Kidney (tissue), 14 donors: Measurements from ENCODE around the gene KRT79. TPM values are rescaled to one million over a fixed set of nuclear protein-coding genes. Genes with fewer than 3 reads are reported as not detected.

Experiments used
- DNase-seq, 5 donors: peaks; one replicate each; pipeline ENCODE4 v3.0.0-alpha.2; 2013 to 2020
- FAIRE-seq: peaks from 2 replicates; lab custom pipeline; 2012; peaks lifted over from hg19 to GRCh38; lab: Jason Lieb, UNC
- H3K27ac ChIP-seq, 2 donors: one replicate each; pipeline ENCODE4 v1.7.0; 2013; ENCODE audit warnings: low read depth in 2 of 2, low read length in 2 of 2, inconsistent platforms in 1 of 2
- H3K27me3 ChIP-seq: one replicate; pipeline ENCODE4 v1.7.1; 2013; ENCODE audit warnings: low read length, inconsistent platforms; ENCODE audit not compliant: control insufficient read depth, insufficient read depth
- H3K36me3 ChIP-seq, 3 donors: one replicate each; pipeline versions ENCODE4 v1.7.0 to v1.7.1; 2013; ENCODE audit warnings: low read length in 3 of 3, control low read depth in 1 of 3, inconsistent platforms in 1 of 3; ENCODE audit not compliant: insufficient read depth in 3 of 3, control insufficient read depth in 2 of 3
- H3K4me1 ChIP-seq, 3 donors: one replicate each; pipeline versions ENCODE4 v1.7.0 to v1.7.1; 2013; ENCODE audit warnings: low read length in 3 of 3, inconsistent platforms in 1 of 3, low read depth in 1 of 3; ENCODE audit not compliant: control insufficient read depth in 2 of 3, insufficient read depth in 2 of 3
- H3K4me3 ChIP-seq, 3 donors: one replicate each; pipeline versions ENCODE4 v1.7.0 to v1.8.1; 2013; ENCODE audit warnings: low read length in 3 of 3, control low read depth in 1 of 3, inconsistent platforms in 1 of 3
- H3K9ac ChIP-seq, 3 donors: one replicate each; pipeline versions ENCODE4 v1.7.0 to v1.7.1; 2013; ENCODE audit warnings: low read length in 3 of 3, control low read depth in 1 of 3, inconsistent platforms in 1 of 3
- H3K9me3 ChIP-seq, 3 donors: one replicate each; pipeline versions ENCODE4 v1.7.0 to v1.7.1; 2013; ENCODE audit warnings: low read length in 3 of 3, control low read depth in 1 of 3, inconsistent platforms in 1 of 3; ENCODE audit not compliant: control insufficient read depth in 2 of 3, insufficient read depth in 1 of 3
- intact Hi-C: fragments of 100-400 bp; cut with DNase I; formaldehyde crosslinking; loops from one replicate; pipeline ENCODE4 v1.11.1; 2022
- polyA plus RNA-seq: library from polyadenylated mRNA; stranded (reverse); fragments of 350-450 nt; fragmentation: Illumina TruSeq; extraction: RNeasy Lipid Tissue Mini Kit (QIAGEN cat#74804); gene quantifications from one replicate; pipeline ENCODE4 v1.2.3, GENCODE V29; 2014; ENCODE audit warnings: low read depth, low replicate concordance; ENCODE audit not compliant: insufficient read depth
- total RNA-seq: library from RNA; stranded (reverse); fragmentation: NEBNext Ultra II Directional; extraction: Animal tissue kit (Norgen Biotek cat#: 25700); gene quantifications from one replicate; pipeline ENCODE4 v1.2.1, GENCODE V29; 2021
- TF ChIP-seq, protein P1 (sequence below): IDR thresholded peaks from 3 replicates; pipeline ENCODE4 v1.5.1; 2012; ENCODE audit warnings: mild to moderate bottlenecking, moderate library complexity, borderline replicate concordance; ENCODE audit not compliant: insufficient read depth; ENCODE audit errors: extremely low read depth
- donor health status: control.
- donor health status: control.
- donor health status: control.
- donor health status: control.
- donor health status: control.
- donor health status: DM: yes; HTN: yes; CAD: no.
- donor health status: Normal renal cell carcinoma (clear cell type).

Gene KRT79
- total and polyA plus RNA-seq, 2 donors from 2014 or later: not detected

DNA sequence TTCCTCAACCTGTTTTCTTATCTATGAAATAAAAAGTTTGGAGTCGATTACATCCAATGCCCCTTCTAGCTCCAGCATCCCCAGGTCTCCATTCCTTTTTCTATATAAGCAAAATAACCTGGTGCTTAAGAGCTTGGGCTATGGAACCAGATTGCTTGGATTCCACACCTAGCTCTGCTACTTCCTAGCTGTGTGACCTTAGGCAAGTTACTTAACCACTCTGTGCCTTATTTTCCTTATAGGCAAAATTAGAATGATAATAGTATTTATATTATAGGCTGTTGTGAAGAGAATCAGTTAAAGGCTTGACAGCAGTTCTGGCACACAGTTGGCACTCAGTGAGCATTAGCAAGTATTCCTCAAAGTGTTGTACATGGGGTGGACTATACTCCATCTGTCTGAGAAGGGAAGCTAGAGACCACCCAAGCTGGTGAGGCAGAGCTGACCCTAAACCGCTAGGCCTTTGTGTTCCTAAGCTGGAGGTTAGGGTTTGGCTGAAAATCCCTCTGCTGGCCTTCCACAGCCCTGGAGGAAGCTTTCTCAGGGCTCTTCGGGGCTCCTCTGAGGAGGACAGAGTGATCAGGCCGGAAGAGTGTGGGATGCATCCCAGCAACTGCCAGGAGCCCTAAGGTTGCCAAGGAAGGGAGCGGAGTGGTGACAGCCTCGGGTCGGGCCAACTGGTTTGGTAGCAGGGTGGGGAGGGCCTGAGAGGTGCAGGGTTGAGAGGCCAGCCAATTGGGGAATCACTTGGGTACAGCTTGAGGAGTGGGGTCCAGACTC is 14.2 kb downstream of the KRT79 start:
- Histone ChIP-seq H3K27me3 (no peaks in the 10 kb centered on the region), H3K4me1 (no peaks in the 10 kb centered on the region), H3K9ac (no peak overlapping the region), H3K27ac (no peak overlapping the region), H3K36me3 (no peaks in the 10 kb centered on the region), H3K9me3 (no peaks in the 10 kb centered on the region), H3K4me3 (no peak overlapping the region)
- FAIRE-seq: no peak
- intact Hi-C loops: no loop called here
- TF ChIP-seq, protein P1, sequence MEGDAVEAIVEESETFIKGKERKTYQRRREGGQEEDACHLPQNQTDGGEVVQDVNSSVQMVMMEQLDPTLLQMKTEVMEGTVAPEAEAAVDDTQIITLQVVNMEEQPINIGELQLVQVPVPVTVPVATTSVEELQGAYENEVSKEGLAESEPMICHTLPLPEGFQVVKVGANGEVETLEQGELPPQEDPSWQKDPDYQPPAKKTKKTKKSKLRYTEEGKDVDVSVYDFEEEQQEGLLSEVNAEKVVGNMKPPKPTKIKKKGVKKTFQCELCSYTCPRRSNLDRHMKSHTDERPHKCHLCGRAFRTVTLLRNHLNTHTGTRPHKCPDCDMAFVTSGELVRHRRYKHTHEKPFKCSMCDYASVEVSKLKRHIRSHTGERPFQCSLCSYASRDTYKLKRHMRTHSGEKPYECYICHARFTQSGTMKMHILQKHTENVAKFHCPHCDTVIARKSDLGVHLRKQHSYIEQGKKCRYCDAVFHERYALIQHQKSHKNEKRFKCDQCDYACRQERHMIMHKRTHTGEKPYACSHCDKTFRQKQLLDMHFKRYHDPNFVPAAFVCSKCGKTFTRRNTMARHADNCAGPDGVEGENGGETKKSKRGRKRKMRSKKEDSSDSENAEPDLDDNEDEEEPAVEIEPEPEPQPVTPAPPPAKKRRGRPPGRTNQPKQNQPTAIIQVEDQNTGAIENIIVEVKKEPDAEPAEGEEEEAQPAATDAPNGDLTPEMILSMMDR: no peak
- no peak for DNase-seq

DNA sequence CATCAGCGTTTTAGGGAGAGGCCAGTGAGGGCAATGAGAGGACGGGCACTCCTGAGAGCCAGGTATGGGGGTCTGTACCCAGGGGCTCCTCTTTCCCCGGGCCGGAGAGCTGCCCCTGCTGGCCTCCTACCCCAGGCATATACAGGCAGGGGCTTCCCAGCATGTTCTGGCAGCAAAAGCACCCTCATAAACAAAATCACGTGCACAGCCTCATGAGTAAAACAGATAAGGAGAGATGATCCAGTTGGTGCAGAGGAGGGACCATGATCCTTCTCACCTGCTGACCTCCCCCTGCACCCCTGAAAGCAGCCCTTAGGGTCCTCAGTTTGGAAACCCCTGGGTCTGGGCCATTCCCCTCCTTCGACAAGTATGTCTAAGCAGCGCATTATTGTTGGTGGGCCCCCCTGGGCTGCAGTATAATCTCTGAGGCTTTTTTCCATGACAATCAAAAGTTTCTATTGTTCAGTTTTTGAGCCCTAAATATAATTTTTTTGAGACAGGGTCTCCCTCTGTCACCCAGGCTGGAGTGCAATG is 15.2 kb downstream of the KRT79 start:
- no peak for DNase-seq
- Histone ChIP-seq H3K27me3 (no peaks in the 10 kb centered on the region), H3K9ac (no peak overlapping the region), H3K9me3 (no peaks in the 10 kb centered on the region), H3K27ac (no peak overlapping the region), H3K4me1 (no peaks in the 10 kb centered on the region), H3K4me3 (no peak overlapping the region), H3K36me3 (no peaks in the 10 kb centered on the region)
- no peak for FAIRE-seq
- intact Hi-C loops: no loop called here
- TF ChIP-seq, protein P1: no peak

DNA sequence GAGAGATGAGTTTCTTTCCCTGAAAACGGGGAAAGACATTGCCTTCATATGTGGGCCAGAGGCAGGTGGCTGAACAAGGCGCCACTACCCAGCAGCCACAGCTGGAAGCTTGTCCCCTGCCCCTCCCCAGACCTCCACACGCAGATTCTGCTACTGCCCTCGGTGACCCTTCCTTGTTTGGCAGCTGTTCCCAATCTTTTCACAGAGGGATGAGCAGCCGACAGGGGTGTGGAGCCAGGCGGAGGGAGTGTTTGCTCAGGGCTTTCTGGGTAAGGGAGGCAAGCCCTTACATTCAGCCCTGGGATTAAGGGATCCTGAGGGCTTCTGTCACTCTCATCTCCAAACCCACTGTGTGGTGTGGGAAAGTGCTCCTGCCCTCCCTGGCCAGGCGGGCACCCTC is 15.7 kb downstream of the KRT79 start:
- no peaks in the 10 kb centered on the region for H3K27me3 ChIP-seq
- H3K9ac ChIP-seq: no peak overlapping the region
- H3K9me3 ChIP-seq: no peaks in the 10 kb centered on the region
- no peaks in the 10 kb centered on the region for H3K36me3 ChIP-seq
- DNase-seq (peak in 4 of 5 donors; percentile 38 to 67 (median 51)), FAIRE-seq (no peak)
- intact Hi-C loops: no loop called here
- TF ChIP-seq, protein P1: no peak
- no peaks in the 10 kb centered on the region for H3K4me1 ChIP-seq
- no peak overlapping the region for H3K27ac ChIP-seq
- H3K4me3 ChIP-seq: no peak overlapping the region
